HepG2 (cell line): ENCODE measurements around the gene DAAM1. TPM values are rescaled to one million over a fixed set of nuclear protein-coding genes. Genes with fewer than 3 reads are reported as not detected.

Experiments used
- ATAD3A ChIP-seq: sonication (generic); formaldehyde crosslinking; IDR thresholded peaks from 2 replicates; pipeline ENCODE4 v1.4.0; 2020; ENCODE audit warnings: missing genetic modification reagents
- BORCS8-MEF2B ChIP-seq: sonication (generic); formaldehyde crosslinking; IDR thresholded peaks from 2 replicates; pipeline ENCODE4 v1.8.0; 2022; ENCODE audit warnings: mild to moderate bottlenecking, missing genetic modification reagents
- ELF1 ChIP-seq: sonication (generic); formaldehyde crosslinking; IDR thresholded peaks from 2 replicates; pipeline ENCODE4 v1.4.0; 2020; ENCODE audit warnings: missing genetic modification reagents
- FOXP4 ChIP-seq: sonication (generic); formaldehyde crosslinking; IDR thresholded peaks from 2 replicates; pipeline ENCODE4 v1.4.0; 2020; ENCODE audit warnings: missing genetic modification reagents
- HOXD1 ChIP-seq: sonication (generic); formaldehyde crosslinking; IDR thresholded peaks from 2 replicates; pipeline ENCODE4 v1.5.0; 2020; ENCODE audit warnings: missing genetic modification reagents
- KAT8 ChIP-seq: IDR thresholded peaks from 2 replicates; pipeline ENCODE4 v1.6.1; 2016; ENCODE audit warnings: missing genetic modification reagents, missing compliant biosample characterization
- KDM1A ChIP-seq: IDR thresholded peaks from 2 replicates; pipeline ENCODE4 v1.6.1; 2016; ENCODE audit warnings: missing compliant biosample characterization
- NAIF1 ChIP-seq: sonication (generic); formaldehyde crosslinking; IDR thresholded peaks from 2 replicates; pipeline ENCODE4 v1.5.0; 2020; ENCODE audit warnings: mild to moderate bottlenecking, missing genetic modification reagents, borderline replicate concordance
- PAXIP1 ChIP-seq: sonication (generic); formaldehyde crosslinking; conservative IDR thresholded peaks from 2 replicates; pipeline ENCODE4 v1.4.0; 2020; ENCODE audit warnings: mild to moderate bottlenecking, missing genetic modification reagents, moderate library complexity
- PHF8 ChIP-seq: sonication (generic); formaldehyde crosslinking; IDR thresholded peaks from 2 replicates; pipeline ENCODE4 v1.5.0; 2020; ENCODE audit warnings: missing genetic modification reagents
- PRDM15 ChIP-seq: sonication (generic); formaldehyde crosslinking; IDR thresholded peaks from 2 replicates; pipeline ENCODE4 v1.4.0; 2020; ENCODE audit warnings: missing genetic modification reagents
- RAD21 ChIP-seq: fragments of 450-650 bp; formaldehyde crosslinking; IDR thresholded peaks from 2 replicates; pipeline ENCODE4 v1.5.0; 2020; ENCODE audit warnings: mild to moderate bottlenecking
- SMARCE1 ChIP-seq: fragments of 450-650 bp; IDR thresholded peaks from 2 replicates; pipeline ENCODE4 v1.6.1; 2017; ENCODE audit warnings: borderline replicate concordance
- SP2 ChIP-seq: sonication (generic); formaldehyde crosslinking; IDR thresholded peaks from 2 replicates; pipeline ENCODE4 v1.5.1; 2020; ENCODE audit warnings: mild to moderate bottlenecking, missing genetic modification reagents
- TAF1 ChIP-seq: sonication (generic); formaldehyde crosslinking; IDR thresholded peaks from 2 replicates; pipeline ENCODE4 v1.4.0; 2020; ENCODE audit warnings: missing genetic modification reagents
- TCF7L2 ChIP-seq: IDR thresholded peaks from 2 replicates; pipeline ENCODE4 v1.6.1; 2011; ENCODE audit warnings: mild to moderate bottlenecking, low read depth, low read length, moderate library complexity
- ZNF224 ChIP-seq: sonication (generic); formaldehyde crosslinking; IDR thresholded peaks from 2 replicates; pipeline ENCODE4 v1.5.0; 2020; ENCODE audit warnings: mild to moderate bottlenecking, missing genetic modification reagents
- ZNF350 ChIP-seq: sonication (generic); formaldehyde crosslinking; IDR thresholded peaks from 2 replicates; pipeline ENCODE4 v1.4.0; 2020; ENCODE audit warnings: mild to moderate bottlenecking, low read depth, missing genetic modification reagents, borderline replicate concordance
- ZNF484 ChIP-seq: sonication (generic); formaldehyde crosslinking; IDR thresholded peaks from 2 replicates; pipeline ENCODE4 v1.5.1; 2020; ENCODE audit warnings: mild to moderate bottlenecking, low read depth, missing genetic modification reagents, borderline replicate concordance
- ZNF580 ChIP-seq: IDR thresholded peaks from 2 replicates; pipeline ENCODE4 v1.6.1; 2016; ENCODE audit warnings: low read depth, borderline replicate concordance
- ZNF850 ChIP-seq: sonication (generic); formaldehyde crosslinking; conservative IDR thresholded peaks from 2 replicates; pipeline ENCODE4 v1.9.0; 2021; ENCODE audit warnings: mild to moderate bottlenecking, missing genetic modification reagents
- polyA plus RNA-seq, 8 experiments: library from polyadenylated mRNA; depleted of rRNA in 3 of 8; stranded (reverse) in 7 of 8; unstranded in 1 of 8; fragments of >200 nt; fragmentation: Illumina TruSeq in 4 of 8; extraction: Trizol in 4 of 8; gene quantifications; 2 replicates each; pipeline versions ENCODE4 v1.2.1 to v1.2.3, GENCODE V29; 2011 to 2016; ENCODE audit warnings: low read depth in 4 of 8, missing spikeins in 1 of 8, mixed read lengths in 1 of 8; ENCODE audit not compliant: insufficient read depth in 1 of 8
- total RNA-seq, 5 experiments: library from RNA; depleted of rRNA; stranded (reverse); fragments of >200 nt; fragmentation: Illumina TruSeq; extraction: Trizol; gene quantifications; 2 replicates each; pipeline ENCODE4 v1.2.3, GENCODE V29; 2016; ENCODE audit warnings: low read depth in 1 of 5

DAAM1 gene
- total and polyA plus RNA-seq, 2 of the 13 experiments (the other 11 are each of a cell fraction or from before 2014, with no cell fraction given): 10.9 to 24.5 TPM

- TF ChIP-seq PAXIP1 (CRISPR knock-in tag) (no peak), KAT8 (CRISPR knock-in tag) (peak; percentile 49; the same call in 1 of the 2 replicates), KDM1A (CRISPR knock-in tag) (no peak), NAIF1 (CRISPR knock-in tag) (peak; percentile 15; the same call in 1 of the 2 replicates), ZNF580 (CRISPR knock-in tag) (peak; percentile 68; the same call in 1 of the 2 replicates), TAF1 (peak; percentile 94), RAD21 (CRISPR knock-in tag) (0 out of 2 replicates have a peak, but pooled peaks have one; percentile 23), TCF7L2 (no peak), PHF8 (peak; percentile 79), SMARCE1 (no peak), SP2 (peak; percentile 63; the same call in 1 of the 2 replicates), ZNF224 (CRISPR knock-in tag) (0 out of 2 replicates have a peak, but pooled peaks have one; percentile 18), ELF1 (CRISPR knock-in tag) (no peak), ZNF350 (CRISPR knock-in tag) (peak; percentile 23; the same call in 1 of the 2 replicates), ZNF484 (CRISPR knock-in tag) (no peak), PRDM15 (CRISPR knock-in tag) (peak; percentile 42; the same call in 1 of the 2 replicates), HOXD1 (CRISPR knock-in tag) (0 out of 2 replicates have a peak, but pooled peaks have one; percentile 17), ATAD3A (CRISPR knock-in tag) (no peak), FOXP4 (peak; percentile 10; the same call in 1 of the 2 replicates), BORCS8-MEF2B (no peak), ZNF850 (CRISPR knock-in tag) (0 out of 2 replicates have a peak, but pooled peaks have one; percentile 56)
These were observed at the start of gene DAAM1 (continued) for GRCh38 chr14:59188461-59189090.
